Activated T-helper 1 cell treated with anti-CD3 and anti-CD28 coated beads, Interleukin-12 subunit alpha, Interleukin-12 subunit beta, Interleukin-2, Interleukin-4 antibody, amounts not matched to agents 30 ng/mL and 10 ng/mL and 1 ng/mL, durations not matched to agents 14 hours and 24 hours and 36 hours (primary cell): ENCODE results near the gene TGFBR1. TPM values are rescaled to one million over a fixed set of nuclear protein-coding genes. Genes with fewer than 3 reads are reported as not detected.
A peak's percentile ranks its signal among the peaks of the same experiment; 100 is the strongest.
"Not testable (repeated sequence)": the region's sequence is repeated elsewhere in the genome, so short reads cannot be mapped to it uniquely, and the experiment has no call there.

Source experiments
- DNase-seq: peaks from one replicate; pipeline ENCODE4 v3.0.0; 2021; ENCODE audit warnings: low spot score
- H3K27ac Mint-ChIP-seq: one replicate; pipeline ENCODE4 v1.8.0; 2021; ENCODE audit warnings: mild to moderate bottlenecking, mixed read lengths
- H3K27me3 Mint-ChIP-seq: one replicate; pipeline ENCODE4 v1.8.0; 2022; ENCODE audit warnings: mild to moderate bottlenecking, moderate library complexity, mixed read lengths; ENCODE audit not compliant: insufficient read depth
- H3K36me3 Mint-ChIP-seq: one replicate; pipeline ENCODE4 v1.8.0; 2021; ENCODE audit warnings: low read depth, mixed read lengths
- H3K4me1 Mint-ChIP-seq: one replicate; pipeline ENCODE4 v1.8.0; 2021; ENCODE audit warnings: low read depth, mixed read lengths
- H3K4me3 Mint-ChIP-seq: one replicate; pipeline ENCODE4 v1.8.0; 2021; ENCODE audit warnings: mild to moderate bottlenecking, moderate library complexity, mixed read lengths
- H3K9me3 Mint-ChIP-seq: one replicate; pipeline ENCODE4 v1.8.0; 2021; ENCODE audit warnings: mixed read lengths
- intact Hi-C: fragments of 100-400 bp; cut with micrococcal nuclease; formaldehyde crosslinking; loops from one replicate; pipeline ENCODE4 v1.15.1; 2024
- total RNA-seq: library from RNA; stranded (reverse); gene quantifications from 2 replicates; pipeline ENCODE4 v1.2.3, GENCODE V29; 2022

TGFBR1 gene
- total RNA-seq, 1 donor from 2014 or later, result 42.6 TPM

DNA sequence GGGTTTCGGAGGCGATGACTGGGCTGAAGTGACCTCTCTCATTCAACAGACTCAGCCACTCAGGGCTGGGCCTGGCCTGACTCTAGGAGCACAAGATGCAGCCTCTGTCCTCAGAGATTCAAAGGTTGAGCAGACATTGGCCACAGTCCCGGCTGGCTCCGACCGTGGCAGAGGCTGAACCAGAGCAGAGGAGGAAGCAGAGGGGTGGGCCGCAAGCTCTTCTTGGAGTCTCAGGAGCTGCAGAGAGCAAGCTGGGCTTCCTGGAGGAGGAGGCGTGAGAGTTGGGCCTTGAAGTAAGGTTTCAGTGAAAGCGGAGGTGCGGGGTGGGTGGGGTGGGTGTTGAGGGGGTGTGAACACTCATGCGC lies 79.2 kb downstream of the TGFBR1 start:
- Mint-ChIP-seq H3K4me3 (no peak overlapping the region), H3K36me3 (no peaks in the 10 kb centered on the region), H3K27me3 (peaks cover 5% of the 10 kb centered on the region), H3K4me1 (peaks cover 66% of the 10 kb centered on the region), H3K9me3 (no peaks in the 10 kb centered on the region), H3K27ac (no peak overlapping the region)
- intact Hi-C loops, result loop anchor here (1.0 to 5.0 kb wide), 9 partner anchors 21 to 1243 kb away; partner anchors contain the start of genes MSANTD3 and SEC61B
- DNase-seq, result no peak

- intact Hi-C loops, result loop anchor here (1.0 to 5.0 kb wide), 9 partner anchors 21 to 1243 kb away; partner anchors contain the start of genes MSANTD3 and SEC61B
- H3K4me3 Mint-ChIP-seq, result no peak overlapping the region
- DNase-seq, result peak; percentile 57
- no peaks in the 10 kb centered on the region for H3K36me3 Mint-ChIP-seq
- no peaks in the 10 kb centered on the region for H3K9me3 Mint-ChIP-seq
- peaks cover 5% of the 10 kb centered on the region for H3K27me3 Mint-ChIP-seq
- H3K27ac Mint-ChIP-seq, result no peak overlapping the region
- H3K4me1 Mint-ChIP-seq, result peaks cover 60% of the 10 kb centered on the region
Observed at GRCh38 chr9:99184475-99185347, 79.8 kb downstream of the TGFBR1 start.

DNA sequence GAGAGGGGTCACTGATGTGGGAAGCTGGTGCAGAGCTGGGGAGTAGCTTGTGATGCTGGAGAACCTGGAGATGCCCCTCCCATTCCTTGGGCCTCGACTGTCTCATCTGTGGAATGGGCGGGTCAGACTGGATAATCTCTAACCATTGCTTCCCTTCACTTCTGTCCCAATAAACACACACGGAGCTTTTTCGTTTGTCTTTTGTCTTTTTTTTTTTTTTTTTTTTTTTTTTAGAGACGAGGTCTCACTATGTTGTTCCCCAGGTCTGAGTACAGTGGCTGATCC lies 80.4 kb downstream of the TGFBR1 start:
- peaks cover 55% of the 10 kb centered on the region for H3K4me1 Mint-ChIP-seq
- no peak for DNase-seq
- no peaks in the 10 kb centered on the region for H3K9me3 Mint-ChIP-seq
- H3K36me3 Mint-ChIP-seq, result no peaks in the 10 kb centered on the region
- intact Hi-C loops, result no loop called here
- H3K27ac Mint-ChIP-seq, result no peak overlapping the region
- peaks cover 5% of the 10 kb centered on the region for H3K27me3 Mint-ChIP-seq
- H3K4me3 Mint-ChIP-seq, result no peak overlapping the region

GRCh38 chr9:99185934-99186333 lies 81.0 kb downstream of the TGFBR1 start:
- Mint-ChIP-seq H3K4me1 (peaks cover 52% of the 10 kb centered on the region), H3K27me3 (peaks cover 5% of the 10 kb centered on the region), H3K4me3 (no peak overlapping the region), H3K9me3 (no peaks in the 10 kb centered on the region), H3K36me3 (no peaks in the 10 kb centered on the region), H3K27ac (no peak overlapping the region)
- DNase-seq, result no peak
- intact Hi-C loops, result no loop called here

GRCh38 chr9:99187311-99187710 lies 82.4 kb downstream of the TGFBR1 start:
- Mint-ChIP-seq H3K9me3 (no peaks in the 10 kb centered on the region), H3K4me3 (no peak overlapping the region), H3K27me3 (peaks cover 5% of the 10 kb centered on the region), H3K27ac (no peak overlapping the region), H3K36me3 (no peaks in the 10 kb centered on the region), H3K4me1 (peaks cover 42% of the 10 kb centered on the region)
- DNase-seq, result no peak
- intact Hi-C loops, result no loop called here

DNA sequence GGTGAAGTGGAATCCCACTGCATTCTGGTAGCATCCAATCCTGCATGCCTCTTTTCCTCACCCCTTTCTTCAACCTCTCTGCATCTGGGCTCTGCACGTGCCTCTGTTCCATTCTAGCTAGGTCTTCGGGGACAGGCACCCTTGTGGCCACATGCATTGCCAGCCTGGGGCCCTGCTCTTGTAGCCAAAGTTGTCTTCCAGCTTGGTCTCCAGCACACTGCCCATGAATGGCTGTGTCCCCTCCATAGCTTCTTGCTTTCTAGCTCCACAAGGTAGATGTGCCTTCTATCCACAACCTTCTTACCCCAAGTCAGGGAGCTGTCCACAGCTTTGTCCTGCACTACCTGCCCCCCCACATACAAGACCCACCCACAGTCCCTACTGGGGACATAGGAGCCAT lies 84.3 kb downstream of the TGFBR1 start:
- no peaks in the 10 kb centered on the region for H3K9me3 Mint-ChIP-seq
- no peak overlapping the region for H3K4me3 Mint-ChIP-seq
- H3K4me1 Mint-ChIP-seq, result peaks cover 35% of the 10 kb centered on the region
- no peak for DNase-seq
- no peaks in the 10 kb centered on the region for H3K36me3 Mint-ChIP-seq
- H3K27me3 Mint-ChIP-seq, result peaks cover 16% of the 10 kb centered on the region
- intact Hi-C loops, result no loop called here
- no peak overlapping the region for H3K27ac Mint-ChIP-seq

DNA sequence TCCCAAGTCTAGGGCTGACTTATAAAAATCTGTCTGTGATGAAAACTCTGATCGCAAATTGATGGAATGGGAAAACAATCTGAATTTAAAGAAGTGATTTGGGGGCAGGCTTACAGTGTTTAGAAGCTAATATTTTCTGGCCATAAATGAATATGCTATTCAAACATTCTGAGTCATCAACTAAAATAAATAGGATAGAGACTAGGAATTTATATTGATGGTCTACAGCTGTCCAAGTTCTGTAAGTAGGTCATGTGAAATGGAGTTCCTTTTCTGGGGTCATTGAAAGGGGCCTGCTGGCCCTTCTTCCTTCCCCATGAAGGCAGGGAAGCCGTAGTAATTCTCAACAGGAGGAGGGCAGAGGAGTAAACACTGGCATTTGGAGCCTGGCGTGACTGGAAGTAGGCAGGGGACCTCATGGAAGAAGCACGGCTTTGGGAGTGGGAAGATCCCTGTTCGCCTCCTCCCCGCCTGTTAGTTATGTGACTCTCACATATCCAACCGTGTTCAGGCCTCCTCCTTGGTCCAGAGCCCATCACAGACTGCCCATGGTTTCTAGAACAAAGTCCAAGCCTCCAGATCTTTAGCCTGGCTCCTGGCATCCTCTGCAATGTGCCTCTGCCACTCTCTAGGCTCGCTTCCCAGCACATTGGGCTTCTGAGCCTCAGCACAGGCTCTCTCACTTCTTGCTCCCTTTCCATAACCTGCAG lies 85.1 kb downstream of the TGFBR1 start:
- H3K4me1 Mint-ChIP-seq, result peaks cover 27% of the 10 kb centered on the region
- no peak overlapping the region for H3K27ac Mint-ChIP-seq
- H3K4me3 Mint-ChIP-seq, result no peak overlapping the region
- no peak for DNase-seq
- no peaks in the 10 kb centered on the region for H3K9me3 Mint-ChIP-seq
- intact Hi-C loops, result no loop called here
- H3K36me3 Mint-ChIP-seq, result no peaks in the 10 kb centered on the region
- peaks cover 20% of the 10 kb centered on the region for H3K27me3 Mint-ChIP-seq

DNA sequence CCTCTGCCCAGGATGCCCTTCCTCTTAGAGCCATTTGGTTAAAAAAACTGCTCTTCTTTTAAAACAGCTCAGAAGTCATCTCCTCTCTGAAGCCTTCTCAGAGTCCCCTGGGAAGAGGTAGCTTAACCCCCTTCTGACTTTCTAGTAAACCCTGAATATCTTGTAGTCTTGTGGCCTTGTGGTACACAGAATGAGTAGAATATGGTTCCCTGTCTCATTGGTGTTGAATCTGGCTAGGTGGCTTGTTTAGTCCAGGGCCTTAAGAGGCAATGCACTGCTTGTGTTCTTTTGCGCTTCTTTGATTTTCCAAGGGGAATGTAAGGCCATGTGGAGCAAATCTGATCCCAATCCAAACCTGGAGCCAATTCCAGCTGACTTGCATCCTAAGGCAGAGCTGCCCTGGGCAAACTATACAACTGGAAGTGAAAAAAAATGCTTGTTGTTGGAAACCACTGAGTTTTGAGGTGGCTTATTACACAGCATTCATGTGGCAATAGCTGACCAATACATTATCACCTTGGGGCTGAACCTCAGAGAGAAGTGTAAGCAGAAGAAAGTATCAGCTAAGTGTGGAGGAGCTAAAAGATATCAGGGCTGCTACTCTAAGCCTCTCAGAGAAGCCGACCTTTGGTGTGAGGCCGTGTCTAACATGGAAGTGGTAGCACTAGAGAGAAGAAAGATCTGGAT lies 85.8 kb downstream of the TGFBR1 start:
- Mint-ChIP-seq H3K27me3 (peaks cover 21% of the 10 kb centered on the region), H3K4me1 (peaks cover 28% of the 10 kb centered on the region), H3K27ac (no peak overlapping the region), H3K36me3 (no peaks in the 10 kb centered on the region), H3K4me3 (no peak overlapping the region), H3K9me3 (no peaks in the 10 kb centered on the region)
- intact Hi-C loops, result no loop called here
- no peak for DNase-seq

DNA sequence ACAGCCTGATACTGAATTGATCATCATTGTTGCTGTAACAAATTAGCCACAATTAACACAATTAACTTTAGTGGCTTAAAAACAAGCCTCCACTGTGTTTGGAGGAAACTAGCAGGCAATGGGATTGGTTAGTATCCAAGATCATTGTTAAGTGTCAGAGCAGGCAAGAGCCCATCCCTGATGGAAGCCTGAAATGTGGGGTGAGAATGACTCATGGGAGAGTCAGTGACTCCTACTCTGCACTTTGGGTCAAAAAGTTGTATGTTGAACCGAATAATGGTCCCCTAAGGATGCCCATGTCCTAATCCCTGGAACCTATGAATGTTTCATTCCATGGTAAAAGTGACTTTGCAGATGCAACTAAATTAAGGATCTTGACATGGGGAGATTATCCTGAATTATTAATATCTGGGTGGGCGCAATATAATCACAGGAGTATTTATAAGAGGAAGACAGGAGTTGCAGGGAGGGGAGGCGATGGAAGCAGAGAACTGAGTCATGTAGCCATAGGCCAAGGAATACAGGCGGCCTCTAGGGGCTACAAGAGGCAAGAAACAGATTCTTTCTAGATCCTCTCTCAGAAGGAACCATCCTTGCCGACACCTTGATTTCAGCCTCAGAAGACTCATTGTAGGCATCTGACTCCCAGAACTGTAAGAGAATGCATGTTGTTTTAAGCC lies 88.0 kb downstream of the TGFBR1 start:
- DNase-seq, result no peak
- H3K27ac Mint-ChIP-seq, result no peak overlapping the region
- no peak overlapping the region for H3K4me3 Mint-ChIP-seq
- intact Hi-C loops, result no loop called here
- no peaks in the 10 kb centered on the region for H3K9me3 Mint-ChIP-seq
- H3K27me3 Mint-ChIP-seq, result peaks cover 21% of the 10 kb centered on the region
- H3K36me3 Mint-ChIP-seq, result no peaks in the 10 kb centered on the region
- H3K4me1 Mint-ChIP-seq, result peaks cover 32% of the 10 kb centered on the region

GRCh38 chr9:99193466-99193821 lies 88.5 kb downstream of the TGFBR1 start:
- Mint-ChIP-seq H3K9me3 (no peaks in the 10 kb centered on the region), H3K4me3 (no peak overlapping the region), H3K27ac (no peak overlapping the region), H3K4me1 (peaks cover 34% of the 10 kb centered on the region), H3K27me3 (peaks cover 18% of the 10 kb centered on the region), H3K36me3 (no peaks in the 10 kb centered on the region)
- DNase-seq, result no peak
- intact Hi-C loops, result no loop called here

DNA sequence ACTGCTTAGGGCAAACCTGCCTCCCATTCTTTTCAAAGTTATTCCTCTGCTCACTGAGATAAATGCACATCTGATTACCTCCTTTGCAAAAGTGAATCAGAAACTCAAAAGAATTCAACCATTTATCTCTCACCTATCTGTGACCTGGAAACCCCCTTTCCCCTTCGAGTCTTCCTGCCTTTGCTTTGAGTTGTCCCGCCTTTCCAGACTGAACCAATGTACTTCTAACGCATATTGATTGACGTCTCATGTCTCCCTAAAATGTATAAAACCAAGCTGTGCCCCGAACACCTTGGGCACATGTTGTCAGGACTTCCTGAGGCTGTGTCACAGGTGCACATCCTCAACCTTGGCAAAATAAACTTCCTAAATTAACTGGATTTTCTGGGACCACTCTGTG lies 91.6 kb downstream of the TGFBR1 start:
- H3K27ac Mint-ChIP-seq, DNase-seq, intact Hi-C loops, H3K9me3 Mint-ChIP-seq, H3K36me3 Mint-ChIP-seq, H3K4me3 Mint-ChIP-seq: not testable (repeated sequence)
- H3K4me1 Mint-ChIP-seq, result peaks cover 27% of the 10 kb centered on the region
- peaks cover 22% of the 10 kb centered on the region for H3K27me3 Mint-ChIP-seq

DNA sequence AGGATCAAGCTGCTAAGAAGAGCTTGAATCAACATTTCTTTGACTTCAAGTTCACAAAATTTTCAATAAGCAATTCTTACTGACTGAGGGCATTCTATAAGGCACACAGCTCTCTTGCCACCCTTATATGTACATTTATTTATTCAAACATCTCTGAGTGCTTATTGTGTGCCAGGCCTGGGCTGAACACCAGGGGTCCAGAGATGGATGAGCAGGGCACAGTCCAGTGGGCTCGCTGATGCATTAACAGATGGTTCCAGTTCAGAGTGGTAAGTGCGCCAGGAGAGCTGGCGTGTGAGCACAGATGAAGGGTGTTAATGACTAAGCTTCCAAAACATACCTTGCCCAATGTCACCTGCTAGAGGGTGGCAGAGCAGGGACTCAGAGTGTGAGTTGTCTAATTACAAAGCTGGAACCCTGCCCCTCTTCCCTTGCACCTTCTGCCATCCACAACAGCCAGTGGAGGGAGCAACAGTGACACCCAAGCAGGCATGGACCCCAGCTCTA lies 92.3 kb downstream of the TGFBR1 start:
- H3K27ac Mint-ChIP-seq, result no peak overlapping the region
- DNase-seq, result no peak
- intact Hi-C loops, result no loop called here
- no peaks in the 10 kb centered on the region for H3K36me3 Mint-ChIP-seq
- peaks cover 23% of the 10 kb centered on the region for H3K27me3 Mint-ChIP-seq
- peaks cover 27% of the 10 kb centered on the region for H3K4me1 Mint-ChIP-seq
- no peaks in the 10 kb centered on the region for H3K9me3 Mint-ChIP-seq
- H3K4me3 Mint-ChIP-seq, result no peak overlapping the region
